ENCODE data around the gene LGALS9.
"Not testable (repeated sequence)": the region's sequence is repeated elsewhere in the genome, so short reads cannot be mapped to it uniquely, and the experiment has no call there.

LGALS9 gene

DNA sequence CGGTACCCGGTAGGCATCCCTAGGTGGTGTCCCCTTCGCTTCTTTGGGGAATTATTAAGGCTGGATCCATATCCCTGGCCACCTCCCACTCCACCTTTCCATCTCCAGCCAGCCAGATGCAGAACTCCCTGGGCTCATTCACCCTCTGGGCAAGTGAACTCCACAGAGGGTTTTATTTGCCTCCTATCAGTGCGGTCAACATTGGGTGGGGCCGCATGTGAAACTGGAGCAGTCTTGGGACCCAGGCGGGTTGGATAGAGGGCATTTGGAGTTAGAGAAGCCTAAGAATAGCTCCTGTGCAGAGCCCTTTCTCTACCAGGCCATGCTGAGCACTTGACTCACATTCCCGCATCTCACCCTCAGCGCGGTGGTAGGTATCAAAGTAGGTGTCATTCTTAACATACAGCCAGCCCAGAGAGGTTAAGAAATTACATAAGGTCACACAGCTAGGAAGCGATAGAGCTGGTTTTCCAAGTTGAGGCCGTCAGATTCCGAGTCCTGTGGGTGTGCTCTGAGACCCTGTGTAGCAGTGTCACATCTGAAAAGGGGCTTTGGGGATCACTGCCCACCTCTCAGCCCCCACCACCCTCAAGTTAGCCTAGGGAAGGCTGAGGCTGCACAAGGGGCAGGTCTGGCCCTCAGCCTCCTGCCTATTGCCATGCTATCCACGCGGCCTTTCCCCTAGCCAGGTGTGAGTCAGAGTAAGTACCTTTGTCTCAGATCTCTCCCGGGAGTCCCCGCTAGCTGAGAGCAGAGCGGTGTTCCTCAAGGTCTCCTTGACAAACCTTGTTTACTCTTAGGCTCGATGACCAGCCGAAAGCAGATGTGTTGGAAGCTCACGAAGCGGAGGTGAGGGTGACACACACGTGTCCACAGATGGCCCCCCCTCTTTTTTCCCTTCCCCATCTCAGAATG, 26.9 kb upstream of the LGALS9 start:
- no peak for DNase-seq

DNA sequence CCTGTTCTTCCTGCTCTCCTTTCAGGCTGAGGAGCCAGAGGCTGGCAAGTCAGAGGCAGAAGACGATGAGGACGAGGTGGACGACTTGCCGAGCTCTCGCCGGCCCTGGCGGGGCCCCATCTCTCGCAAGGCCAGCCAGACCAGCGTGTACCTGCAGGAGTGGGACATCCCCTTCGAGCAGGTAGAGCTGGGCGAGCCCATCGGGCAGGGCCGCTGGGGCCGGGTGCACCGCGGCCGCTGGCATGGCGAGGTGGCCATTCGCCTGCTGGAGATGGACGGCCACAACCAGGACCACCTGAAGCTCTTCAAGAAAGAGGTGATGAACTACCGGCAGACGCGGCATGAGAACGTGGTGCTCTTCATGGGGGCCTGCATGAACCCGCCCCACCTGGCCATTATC, 25.6 kb upstream of the LGALS9 start:
- DNase-seq, result no peak

DNA sequence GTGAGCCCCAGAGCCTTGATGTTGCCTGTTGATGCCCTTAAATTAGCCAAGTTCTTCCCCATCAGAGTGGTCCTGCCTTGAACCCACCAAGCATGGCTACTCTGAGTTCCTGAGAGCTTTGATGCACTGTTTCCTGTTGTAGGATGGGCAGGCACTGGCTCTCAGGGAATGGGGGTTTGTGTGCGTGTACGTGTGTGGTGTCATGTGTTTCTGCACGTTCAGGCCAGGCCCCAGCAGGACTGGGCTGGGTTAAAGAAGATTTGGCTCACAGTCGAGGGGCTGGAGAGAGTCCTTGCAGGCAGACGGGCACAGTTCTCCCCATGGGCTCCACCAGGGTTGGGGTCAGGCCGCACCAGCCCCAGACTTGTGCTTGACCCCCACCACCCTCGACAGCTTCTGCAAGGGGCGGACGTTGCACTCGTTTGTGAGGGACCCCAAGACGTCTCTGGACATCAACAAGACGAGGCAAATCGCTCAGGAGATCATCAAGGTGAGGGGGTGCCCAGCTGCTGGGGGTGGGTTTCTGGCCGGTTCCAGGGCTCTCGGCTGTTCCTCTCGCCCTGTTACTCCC, 23.4 kb upstream of the LGALS9 start:
- DNase-seq, result no peak

DNA sequence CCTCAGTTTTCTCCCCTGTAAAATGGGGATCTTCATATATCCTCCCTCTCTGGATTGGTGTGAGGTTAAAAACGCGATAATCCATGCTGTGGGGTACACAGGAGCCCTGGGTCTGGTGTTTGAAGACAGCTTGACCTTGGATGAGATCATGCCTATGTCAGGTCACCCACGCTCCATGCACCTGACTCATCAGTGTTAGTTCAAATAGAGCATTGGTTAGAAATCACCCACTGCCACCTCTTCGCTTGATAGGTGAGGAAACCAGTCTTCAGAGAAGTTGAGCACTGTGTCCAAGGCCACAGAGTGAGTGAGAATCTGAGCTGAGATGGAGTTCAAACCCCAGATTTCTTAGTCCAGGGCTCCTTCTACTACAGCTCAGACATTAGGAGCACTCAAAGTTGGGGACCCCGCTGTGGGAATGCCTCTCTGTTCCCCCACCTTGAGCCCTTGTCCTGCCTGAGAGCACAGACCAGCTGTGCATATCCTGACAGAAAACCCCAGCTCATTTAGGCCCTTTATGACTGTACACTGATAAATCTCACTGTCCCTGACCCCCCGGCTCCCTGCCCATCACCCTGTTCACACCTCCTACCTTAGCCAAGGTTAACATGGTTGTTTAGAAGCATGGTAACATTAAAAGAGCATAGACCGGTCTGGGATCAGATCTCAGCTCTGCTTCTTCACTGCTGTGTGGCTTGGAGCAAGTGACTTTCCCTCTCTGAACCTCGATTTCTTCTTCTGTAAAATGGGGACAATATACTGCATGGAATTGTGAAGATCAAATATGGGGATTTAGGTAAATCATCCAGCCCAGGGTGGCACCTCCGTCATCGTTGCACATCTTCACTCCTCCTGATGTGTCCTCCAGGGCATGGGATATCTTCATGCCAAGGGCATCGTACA, 22.4 kb upstream of the LGALS9 start:
- DNase-seq, result no peak

DNA sequence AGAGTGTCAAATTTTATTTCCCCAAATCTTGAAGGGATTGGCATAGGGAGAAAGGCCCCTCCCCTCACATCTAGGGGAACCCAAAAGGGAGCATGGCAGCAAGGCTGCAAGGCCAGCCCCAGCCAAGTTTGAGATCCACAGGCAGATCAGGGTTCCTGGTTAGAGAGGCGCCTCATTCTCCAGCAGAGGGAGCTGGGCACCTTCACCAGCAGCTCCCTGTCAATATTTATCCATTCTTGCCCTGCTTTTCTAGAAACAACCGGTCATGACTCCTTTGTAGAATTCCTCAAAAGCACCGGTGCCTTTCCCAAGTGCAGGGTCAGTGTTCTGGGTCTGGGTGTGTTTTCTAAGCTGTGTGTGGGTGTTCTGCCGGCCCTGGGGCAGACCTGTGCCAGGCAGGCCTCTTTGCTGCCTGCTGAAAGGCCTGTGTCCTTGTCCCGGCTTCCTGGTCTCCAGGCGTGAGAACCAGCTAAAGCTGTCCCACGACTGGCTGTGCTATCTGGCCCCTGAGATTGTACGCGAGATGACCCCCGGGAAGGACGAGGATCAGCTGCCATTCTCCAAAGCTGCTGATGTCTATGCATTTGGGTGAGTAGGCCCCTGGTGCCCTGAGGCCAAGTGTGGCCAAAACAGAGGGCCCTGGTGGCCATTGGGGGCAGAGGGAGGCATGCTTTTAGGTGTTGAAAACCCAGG, 21.2 kb upstream of the LGALS9 start:
- no peak for DNase-seq

DNA sequence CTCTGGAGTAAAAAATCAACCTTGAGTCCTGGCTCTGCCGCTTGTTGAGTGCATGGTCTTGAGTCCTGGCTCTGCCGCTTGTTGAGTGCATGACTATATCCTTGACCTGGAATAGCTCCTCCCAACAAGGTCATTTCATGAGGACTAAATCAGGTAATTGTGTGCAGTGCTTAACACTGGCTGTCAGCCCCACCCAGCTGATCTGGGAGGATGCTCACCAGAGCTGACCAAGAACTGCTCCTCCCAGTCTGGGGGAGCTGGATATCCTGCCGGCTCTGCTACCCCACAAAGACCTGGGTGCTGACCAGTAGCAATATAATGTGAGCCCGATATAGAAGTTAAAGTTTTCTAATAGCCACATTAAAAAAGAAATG, 20.7 kb upstream of the LGALS9 start:
- no peak for DNase-seq

DNA sequence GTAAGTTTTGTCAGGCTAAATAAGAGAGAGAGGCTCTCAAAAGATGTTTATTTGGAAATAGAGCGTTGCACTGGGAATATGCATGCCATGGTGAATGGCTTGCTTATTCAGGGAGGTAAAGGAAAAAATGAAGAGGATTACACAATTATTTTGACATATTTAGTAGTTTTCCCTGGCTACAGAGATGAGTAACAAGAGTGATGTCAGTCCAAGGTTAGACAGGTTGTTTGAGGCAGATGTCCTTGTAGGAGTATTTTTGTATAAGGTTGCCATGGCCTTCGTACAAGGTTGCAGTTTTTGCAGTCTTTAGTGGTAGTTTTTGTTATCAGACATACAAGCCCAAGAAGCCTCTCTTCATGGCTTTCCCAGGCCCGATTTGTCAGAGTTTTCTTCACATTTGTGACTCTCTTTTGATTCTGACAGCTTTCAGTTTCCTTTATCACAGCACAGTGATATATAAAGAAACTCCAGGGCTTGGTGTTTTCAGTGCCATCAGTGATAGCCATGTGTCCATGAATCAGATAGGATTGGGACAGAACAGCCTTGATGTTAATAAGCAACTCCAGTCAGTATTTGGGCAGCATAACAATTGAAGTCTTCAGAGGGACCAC, 18.7 kb upstream of the LGALS9 start:
- no peak for DNase-seq

DNA sequence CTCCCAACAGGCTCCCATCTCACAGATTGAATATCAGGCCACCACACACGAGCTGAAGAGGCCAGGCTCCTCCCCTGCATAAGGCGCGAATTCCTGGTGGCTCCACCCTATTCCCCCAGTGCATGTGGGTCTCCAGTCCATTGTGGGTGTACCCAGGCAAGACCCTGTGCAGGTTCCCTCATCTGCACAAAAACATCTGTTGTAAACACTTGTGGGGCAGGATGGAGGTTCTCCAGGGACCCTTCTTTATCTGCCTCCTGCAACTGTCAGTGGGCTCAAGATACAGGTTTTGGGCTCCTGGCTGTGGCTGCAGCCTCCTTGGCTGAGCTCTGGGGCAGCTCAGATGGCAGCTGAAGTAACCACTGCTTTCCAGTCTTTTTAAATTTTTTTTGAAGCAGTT, 17.6 kb upstream of the LGALS9 start:
- DNase-seq, result no peak

DNA sequence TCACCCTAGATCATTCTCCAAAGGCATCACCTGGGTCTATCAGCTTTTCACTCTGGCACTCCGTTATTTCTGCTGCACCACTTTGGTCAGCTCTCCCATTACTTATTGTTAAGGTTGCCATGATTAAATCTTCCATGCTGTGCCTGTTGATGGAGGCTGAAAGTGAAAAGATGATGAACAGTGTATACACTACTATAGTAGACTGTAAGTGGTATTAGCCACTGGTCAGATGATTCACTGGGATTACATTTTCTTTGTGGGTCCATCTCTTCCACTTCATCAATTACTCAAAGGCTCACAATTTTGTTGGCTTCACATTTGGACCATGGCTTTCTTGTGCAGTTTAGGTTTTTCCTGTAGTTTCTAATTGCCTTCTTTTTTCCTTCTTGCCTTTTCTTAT, 15.9 kb upstream of the LGALS9 start:
- DNase-seq, result no peak

DNA sequence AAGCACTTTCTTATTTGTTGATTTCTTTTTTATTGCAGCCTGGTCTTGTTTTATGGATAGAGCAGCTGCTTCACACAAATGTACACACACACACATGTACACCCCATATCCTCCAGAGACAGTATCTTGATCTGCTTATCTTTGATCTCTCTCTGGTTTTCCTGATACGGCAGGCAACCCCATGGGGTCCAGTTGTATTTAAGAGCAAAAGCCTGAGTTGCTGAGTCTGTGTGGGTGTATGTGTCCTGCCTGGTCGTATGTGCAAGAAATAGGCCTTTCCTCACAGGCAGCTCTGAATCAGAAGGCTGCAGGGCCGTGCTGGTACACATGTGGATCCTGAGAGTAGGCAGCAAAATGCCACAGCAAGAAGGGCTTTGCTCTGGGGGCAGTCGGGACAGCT, 14.6 kb upstream of the LGALS9 start:
- no peak for DNase-seq

DNA sequence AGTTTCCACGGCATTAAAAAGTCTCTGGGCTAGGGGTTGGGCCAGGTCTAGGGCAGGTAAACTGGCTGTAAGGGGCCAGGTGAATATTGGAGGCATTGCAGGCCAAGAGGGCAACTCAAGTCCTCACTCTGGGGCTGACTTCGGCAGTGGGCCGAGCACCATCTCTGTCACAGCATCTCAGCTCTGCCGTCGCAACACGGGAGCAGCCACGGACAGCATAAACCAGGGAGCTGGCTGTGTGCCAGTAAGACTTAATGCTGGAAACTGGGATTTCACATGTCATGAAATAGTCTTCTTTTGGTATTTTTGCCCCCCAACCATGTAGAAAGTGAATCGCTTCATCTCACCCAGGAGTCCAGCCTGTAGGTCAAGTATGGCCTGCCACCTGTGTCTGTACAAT, 12.6 kb upstream of the LGALS9 start:
- no peak for DNase-seq

DNA sequence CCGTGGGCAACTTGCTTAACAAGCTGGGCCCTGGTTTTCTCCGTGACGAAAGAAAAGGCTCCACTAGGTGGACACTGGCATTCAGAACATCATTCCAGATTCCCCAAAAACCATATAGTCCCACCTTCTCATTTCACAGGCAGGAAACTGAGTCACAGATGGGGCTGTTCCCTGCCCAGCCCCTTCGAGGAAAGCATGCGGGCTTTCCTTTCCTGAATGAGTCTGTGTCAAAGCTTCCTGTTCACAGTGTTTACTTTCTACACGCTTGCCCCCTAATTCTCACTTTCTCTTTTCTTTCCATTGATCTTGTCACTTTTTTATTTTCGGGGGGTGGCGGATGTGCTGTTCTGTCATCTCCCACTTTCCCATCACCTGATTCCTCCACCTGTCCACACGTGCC, 10.3 kb upstream of the LGALS9 start:
- no peak for DNase-seq

DNA sequence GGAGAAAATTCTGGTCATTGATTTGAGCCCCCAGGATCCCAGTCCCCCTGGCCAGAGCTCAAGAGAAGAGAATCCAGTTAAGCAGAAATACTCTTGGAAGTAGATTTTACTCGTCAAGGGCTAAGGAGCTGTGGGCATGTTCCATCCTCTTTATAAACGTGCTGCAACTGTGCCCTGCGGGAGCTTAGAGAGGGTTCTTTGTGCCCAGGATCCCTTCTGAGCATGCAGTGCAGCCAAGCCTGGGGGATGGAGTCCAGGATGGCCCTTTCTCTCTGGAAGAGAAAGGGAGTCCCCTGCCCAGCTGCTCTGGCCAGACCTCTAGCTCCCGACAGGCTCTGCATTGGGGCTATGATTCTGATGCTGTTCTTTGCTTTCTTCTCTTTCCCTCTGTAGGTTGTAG, 9.5 kb upstream of the LGALS9 start:
- DNase-seq, result no peak

DNA sequence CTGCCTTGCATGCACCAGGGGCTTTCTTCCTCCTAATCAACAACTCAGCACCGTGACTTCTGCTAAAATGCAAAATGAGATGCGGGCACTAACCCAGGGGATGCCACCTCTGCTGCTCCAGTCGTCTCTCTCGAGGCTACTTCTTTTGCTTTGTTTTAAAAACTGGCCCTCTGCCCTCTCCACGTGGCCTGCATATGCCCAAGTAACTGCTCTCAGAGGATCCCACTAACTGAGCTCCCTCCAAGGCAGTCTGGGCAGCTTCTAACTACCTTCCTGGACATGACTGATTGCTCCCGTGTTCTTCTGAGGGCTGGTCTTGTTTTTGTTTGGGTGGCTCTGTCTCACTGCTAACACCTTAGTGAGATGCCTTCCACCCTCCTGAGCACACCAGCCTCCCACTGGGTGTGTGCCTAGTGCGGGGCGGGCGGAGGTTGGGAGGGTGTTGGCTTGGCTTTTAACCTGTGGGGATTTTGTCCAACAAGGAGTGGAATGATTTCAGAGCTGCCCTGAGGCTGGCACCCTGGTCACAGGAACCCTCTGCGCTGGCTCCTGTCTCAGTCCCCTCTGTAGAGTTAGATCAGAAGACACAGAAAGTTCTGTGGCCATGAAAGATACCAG, 8.9 kb upstream of the LGALS9 start:
- no peak for DNase-seq

DNA sequence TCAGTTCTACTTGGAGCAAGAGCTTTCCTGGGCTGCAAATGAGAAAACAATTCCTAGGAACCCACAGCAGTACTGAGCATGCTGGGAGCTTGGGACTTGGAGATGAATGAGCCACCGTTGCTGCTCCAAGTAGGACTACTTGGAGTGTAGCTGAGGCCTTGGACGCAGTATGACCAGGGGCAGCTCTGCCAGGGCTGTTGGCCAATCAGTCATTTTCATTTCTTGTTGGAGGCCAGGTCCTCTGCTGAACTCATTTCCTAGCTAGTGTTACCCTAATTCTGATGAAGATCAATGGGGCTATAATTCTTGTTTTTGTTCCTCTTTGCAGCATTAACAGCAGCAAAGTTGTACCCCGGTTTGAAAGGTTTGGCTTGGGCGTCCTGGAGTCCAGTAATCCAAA, 8.0 kb upstream of the LGALS9 start:
- no peak for DNase-seq

DNA sequence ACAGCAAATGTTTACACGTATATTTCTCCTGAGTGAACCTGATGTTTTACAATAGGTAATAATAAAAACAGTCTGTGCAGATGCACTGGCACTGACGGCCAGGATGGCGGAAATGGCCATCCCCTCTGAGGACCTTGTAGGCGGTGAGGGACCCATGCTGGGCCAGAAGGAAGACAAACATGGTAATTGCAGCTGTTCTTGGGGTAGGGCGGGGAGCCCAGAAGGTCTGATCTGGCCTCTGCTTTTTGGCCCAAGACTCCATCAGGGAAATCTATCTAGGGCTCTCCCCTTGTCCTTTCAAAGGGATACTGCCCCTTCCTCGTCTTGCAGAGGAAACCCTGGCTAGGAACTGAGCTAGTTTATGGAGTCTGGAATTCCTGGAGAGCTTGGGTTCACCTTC, 7.4 kb upstream of the LGALS9 start:
- no peak for DNase-seq

DNA sequence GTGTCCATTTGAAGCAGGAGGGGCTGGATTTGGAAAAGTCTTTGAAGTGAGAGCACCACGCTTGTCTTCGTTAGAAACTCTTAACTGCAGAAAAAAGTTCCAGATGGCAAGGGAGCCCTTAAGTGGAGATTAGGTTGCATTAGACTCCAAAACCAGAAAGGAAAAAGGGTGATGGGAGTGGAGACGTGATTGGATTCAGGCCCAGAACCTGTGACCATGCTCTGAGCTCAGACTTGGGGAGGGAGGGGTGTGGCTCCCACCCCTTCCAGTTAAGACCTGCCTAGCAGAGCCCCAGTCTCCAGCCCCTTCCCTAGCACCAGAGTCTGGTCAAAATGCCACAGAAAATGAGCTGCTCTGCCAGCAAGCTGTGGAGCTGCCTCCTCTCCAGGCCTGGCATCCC, 6.4 kb upstream of the LGALS9 start:
- no peak for DNase-seq

DNA sequence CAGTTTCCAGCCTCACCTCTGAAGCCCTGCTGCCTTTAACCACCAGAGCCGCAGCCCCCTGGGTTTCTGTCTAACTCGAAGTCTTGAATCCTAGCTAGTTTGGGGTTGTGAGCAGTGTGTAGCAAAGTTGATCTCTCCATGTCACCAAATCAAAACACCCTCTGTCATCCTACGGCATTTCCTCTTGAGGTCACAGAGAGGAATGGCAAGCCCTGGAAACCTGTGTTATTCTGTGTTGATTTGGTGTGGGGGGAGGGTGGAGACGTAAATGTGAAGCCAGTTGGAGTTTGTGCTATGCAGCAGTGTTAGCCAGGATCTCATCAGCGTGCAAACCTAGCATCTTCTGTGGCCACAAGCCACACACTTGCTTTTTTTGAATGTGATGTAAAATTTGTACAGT, 5.1 kb upstream of the LGALS9 start:
- DNase-seq, result no peak

DNA sequence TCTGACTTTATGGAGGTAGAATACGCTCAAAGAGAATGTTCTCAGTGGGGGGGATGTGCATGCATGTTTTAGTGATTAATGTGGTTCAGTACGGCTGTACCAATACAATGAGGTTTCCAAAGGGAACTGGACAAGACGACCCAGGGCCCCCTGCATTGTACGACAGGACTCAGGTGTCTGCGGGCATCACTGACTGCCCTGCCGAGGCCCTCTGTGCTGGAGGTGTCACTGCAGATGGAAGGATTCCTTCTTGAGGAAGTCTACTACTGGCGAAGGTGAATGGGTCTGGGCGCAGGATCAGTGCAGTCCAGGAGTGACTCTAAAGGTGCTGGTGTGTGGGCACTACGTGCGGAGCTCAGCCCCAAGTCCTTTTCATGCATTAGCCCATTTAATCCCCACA, 3.5 kb upstream of the LGALS9 start:
- no peak for DNase-seq

DNA sequence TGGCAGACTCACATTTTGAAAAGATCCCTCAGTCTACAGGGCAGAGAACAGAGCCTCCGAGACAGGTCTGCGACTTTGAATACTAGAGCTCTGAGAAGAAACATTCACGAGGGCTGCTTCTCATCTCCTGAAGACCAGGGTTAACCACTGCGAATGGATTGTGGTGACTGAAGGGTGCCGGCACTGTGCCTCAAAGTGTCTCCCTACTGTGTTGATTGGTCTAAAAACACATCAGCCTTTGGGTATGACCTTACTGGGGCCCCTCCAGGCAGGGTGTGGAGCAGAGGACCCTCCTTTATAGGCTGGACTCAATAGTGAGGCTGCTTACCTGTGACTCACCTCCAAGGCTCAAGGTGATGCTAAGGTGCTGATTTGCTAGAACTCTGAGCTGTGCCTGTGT, 2.6 kb upstream of the LGALS9 start:
- no peak for DNase-seq

DNA sequence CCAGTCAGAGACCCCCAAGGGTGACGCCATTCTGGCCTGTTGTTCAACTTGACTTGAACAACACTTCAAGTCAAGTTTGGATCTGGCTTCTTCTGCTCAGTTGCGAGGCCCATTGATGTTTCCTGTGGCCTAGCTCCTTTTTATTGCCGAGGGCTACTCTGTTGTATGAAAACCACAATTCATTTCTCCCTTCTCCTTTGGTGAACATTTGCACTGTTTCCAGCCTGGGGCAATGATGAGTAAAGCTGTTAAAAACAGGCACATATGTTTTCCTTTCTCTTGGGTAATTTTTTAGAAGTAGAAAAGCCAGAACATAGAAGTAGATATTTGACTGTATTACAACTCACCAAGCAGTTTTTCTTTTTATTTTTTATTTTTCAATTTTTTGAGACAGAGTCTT, 1.7 kb upstream of the LGALS9 start:
- not testable (repeated sequence) for DNase-seq

DNA sequence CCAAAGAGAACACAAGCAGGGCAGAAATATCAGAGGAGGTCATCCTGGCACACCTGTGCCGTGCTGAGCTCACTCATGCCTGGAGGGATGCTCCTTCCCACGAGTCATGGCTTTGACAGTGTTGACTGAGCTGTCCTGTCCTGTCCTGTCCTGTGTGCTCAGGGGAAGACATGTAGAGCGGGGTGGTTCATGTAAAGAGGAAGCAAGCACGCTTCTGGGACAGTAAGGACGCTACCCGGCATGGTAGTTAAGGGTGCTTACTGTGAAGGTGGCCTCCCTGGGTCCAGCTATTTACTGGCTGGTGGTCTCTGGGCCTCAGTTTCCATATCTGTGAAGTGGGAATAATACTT, 398 bp downstream of the LGALS9 start:
- no peak for DNase-seq
